NCI-H1105 treated with DMSO at 0.1 percent for 48 hours (cell line): ENCODE measurements around the gene TTLL10.

Experiments used
- DNase-seq: peaks from one replicate; lab custom pipeline; 2025; lab: John Stamatoyannopoulos, UW

The TTLL10 gene

DNA sequence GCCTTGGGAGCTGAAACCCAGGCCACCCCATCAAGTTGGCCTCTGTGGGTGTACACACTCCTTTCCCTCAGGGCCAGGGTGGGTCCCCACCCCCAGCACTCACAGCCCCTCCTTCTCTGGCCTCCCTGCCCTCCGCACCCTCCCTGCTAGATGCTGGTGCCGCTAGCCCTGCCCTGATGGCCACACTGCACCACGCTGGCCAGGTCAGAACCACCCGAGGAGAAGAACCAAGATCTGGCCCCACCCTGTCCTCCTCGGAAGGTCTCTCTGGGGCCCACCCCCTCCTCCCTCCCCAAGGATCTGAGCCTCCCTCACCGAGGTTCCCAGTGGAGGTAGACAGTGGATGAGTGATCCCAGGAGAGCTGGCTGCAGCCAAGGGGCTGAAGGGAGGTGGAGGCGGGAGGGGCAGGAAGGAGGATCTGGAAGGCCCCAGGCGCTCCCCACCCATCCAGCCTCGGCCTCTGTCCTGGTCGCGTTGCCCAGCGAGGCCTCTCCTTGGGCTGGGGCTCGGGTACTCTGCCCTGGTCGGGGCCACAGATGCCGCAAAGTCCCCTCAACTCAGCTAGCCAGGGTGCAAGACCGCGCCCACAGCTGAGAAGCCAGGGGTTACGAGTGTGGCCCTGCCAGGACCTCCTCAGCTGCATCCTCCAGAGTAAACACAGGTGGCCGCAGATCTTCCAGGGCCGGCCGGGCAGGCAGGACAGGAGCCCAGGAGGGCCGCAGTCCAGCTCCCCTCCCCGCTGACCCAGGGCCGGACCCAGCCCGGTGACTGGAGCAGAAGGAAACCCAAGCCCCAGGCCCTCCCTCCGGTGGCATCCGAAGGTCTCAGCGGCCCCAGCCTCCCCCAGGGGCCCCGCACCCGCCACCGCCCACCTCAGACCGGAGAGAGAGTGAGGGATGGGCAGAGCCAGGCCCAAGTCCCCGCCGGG is 63.5 kb downstream of the TTLL10 start:
- no peak for DNase-seq

DNA sequence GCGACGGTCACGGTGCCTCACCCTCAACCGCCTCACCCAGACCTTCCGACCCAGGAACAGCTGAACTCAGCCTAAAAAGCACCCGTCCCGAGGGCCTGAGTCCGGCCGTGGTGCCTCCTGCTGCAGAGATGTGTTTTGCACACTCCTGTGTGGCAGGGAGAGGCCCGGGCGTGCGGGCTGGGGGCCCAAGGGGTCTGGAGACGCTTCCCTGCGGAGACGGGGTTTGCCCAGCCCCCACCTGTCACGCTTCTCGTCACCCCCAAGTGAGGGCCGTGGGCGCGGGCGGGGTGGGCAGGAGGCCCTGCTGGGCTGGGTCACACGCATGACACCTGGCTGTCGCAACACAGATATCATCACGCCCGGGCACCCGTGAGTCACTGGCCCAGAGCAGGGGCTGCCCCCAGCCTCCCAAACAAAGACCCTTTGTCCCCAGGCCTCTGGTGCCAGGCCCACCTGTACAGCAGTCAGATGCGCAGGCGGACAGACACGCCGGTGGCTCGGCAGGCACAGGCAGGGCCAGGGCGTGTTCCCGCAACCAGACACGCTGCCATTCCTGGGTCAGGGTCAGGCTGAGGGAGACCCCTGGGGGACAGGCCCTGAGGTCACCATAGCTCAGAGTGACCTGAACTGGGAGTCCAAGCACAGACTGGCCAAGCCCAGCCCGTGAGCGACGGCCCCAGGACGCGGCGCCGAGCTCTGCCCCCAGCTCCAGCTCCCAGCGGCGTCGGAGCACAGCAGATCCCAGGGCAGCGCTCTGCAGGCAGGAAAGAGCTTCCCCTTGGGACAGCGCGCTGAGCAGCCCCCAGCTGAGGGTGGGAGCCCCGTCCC is 64.4 kb downstream of the TTLL10 start:
- no peak for DNase-seq

DNA sequence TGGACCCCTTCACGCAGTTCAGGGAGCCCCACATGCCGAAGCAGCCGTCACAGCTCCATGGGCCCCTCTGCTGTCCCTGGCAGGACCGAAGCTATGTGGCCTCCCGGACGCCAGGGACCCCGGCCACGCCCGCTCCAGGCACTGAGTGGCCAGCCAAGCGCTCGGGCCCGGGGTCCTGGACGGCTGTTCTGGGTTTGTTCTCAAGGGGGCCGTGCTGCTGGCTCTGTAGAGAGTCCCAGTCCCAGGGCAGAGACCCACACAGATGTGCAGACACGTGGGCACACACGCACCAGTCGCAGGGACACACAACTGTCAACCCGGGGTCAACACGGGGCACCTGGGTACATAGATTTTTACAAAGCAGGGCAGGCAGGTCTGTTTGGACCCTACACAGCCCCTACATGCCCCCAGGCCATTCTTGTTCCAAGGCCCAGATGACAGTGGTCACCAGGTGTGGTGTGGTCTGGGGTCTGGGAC is 65.1 kb downstream of the TTLL10 start:
- no peak for DNase-seq

DNA sequence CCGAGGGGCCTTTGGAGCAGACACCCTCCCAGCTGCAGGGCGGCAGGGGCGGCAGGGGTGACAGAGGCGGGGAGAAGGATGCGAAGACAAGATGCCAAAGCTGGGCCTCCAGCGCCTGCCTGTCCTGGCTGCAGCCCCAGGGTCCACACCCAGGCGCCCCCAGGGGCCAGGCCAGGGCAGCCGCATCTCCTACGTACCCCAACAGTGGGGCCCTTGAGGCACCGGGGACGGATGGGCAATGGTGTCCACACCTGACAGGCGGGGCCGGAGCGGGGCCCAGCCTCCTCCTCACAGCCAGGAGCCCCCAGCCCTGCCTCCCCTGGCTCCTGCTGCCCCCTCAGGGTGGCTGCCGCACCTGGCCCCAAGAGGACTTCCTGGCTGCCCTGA is 65.5 kb downstream of the TTLL10 start:
- no peak for DNase-seq

DNA sequence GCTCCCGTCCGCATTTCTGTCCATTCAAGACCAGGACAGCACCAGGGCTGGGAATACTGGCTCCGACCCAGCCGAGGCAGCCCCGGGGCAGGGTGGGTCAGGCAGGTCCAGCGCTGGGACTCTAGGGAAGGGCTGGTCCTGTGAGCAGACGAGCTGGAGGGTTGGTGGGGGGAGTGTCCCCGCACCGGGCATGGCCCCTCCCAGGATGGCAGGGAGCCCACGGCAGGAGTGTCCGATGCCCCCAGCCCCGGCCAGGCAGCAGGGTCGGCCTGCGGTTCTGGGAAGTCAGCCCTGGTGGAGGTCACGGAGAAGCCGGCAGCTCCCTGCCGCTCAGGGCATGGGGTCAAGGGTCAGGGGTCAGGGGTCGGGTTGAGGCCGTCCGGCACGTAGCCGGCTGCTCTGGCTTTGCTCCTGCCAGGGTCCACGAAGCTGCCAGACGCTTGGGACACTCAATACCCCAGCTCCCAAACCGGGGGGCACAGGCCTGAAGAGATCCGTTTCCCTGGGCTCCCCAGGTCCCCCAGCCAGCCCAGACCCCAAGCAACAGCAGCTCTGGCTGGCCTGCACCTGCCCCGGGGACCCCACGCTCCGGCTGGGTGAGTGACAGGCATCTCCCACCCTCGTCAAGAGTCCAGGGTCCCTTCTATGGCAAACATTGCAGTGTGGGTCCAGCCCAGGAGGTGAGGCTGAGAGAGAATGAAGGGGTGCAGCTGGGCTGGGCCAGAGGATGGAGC is 66.1 kb downstream of the TTLL10 start:
- DNase-seq = no peak

DNA sequence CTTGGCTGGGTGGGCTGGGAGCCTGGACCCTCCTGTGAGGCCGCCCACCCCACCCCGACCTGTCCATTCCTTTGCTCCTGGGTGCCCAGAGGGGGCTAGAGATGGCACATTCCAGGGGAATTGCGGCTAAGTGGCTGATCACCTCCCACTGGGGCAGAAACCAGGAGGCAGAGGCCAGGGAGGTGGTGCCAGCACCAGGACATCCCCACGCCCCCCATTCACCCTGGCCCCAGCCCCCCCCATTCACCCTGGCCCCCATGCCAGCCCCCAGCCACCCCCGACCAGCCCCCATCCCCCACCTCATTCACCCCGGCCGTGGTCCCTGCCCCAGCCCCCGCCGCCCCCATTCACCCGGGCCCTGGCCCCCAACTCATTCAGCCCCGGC is 66.7 kb downstream of the TTLL10 start:
- no peak for DNase-seq

DNA sequence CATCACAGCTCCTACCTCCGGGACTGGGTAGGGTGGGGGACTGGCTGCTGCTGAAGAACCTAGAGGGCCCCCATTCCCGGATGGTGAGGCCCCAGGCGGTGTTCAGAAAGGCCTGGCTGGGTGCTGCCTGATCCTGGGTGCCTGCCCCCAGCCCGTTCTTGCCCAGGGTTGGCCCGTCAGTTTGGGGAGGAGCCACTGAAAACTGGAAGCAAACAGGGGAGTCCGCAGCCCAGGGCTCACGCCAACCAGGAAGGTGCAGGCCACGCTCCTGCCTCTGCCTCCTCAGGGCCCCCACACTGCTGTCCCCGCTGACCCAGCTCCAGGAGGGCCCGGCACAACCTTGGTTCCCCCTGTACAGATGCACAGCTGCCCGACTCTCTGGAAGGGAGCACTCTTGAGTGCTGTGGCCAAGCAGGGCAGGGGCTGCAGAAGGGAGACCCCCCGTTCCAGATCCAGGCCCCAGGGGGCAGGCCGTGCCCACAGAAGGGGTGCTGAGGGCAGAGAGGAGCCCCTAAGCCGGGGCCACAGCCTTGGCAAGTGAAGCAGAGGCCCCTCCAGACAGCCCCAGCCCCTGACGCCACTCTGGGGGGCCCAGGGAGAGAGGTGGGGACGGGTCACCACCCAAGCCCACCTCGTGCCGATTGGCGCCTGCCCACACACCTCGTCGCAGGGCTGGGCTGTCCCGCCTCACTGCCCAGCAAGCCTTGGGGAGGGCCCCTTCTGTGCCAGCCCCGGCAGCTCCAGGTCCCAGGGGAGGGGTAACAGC is 67.3 kb downstream of the TTLL10 start:
- no peak for DNase-seq

DNA sequence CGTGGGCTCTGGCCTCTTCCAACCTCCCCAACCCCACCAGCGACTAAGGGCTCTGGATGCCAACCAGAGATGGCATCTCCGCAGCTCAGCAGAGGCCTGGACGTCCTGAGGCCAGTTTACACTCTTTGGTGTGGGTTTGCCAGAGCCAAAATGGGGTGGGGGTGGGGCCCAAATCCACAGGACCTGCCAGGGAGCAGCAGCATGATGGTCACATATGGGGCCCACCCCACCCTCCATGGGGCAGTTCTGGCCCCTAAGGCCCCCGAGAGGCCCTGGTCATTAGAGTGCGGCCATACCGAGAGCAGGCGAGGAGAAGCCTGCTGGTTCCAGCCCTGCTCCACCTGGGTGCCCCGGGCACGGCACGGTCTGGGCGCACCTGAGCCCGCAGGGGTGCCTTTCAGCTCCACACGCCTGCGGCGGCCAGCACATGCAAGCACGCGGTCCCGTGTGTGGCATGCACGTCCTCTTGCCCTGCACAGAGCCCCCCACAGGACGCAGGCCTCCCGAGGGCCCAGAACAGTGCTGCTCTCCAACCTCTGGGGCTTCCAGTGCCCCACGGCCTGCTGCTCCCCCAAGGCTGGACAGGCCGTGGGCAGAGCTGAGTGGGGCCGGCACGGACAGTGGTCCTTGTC is 68.0 kb downstream of the TTLL10 start:
- no peak for DNase-seq

DNA sequence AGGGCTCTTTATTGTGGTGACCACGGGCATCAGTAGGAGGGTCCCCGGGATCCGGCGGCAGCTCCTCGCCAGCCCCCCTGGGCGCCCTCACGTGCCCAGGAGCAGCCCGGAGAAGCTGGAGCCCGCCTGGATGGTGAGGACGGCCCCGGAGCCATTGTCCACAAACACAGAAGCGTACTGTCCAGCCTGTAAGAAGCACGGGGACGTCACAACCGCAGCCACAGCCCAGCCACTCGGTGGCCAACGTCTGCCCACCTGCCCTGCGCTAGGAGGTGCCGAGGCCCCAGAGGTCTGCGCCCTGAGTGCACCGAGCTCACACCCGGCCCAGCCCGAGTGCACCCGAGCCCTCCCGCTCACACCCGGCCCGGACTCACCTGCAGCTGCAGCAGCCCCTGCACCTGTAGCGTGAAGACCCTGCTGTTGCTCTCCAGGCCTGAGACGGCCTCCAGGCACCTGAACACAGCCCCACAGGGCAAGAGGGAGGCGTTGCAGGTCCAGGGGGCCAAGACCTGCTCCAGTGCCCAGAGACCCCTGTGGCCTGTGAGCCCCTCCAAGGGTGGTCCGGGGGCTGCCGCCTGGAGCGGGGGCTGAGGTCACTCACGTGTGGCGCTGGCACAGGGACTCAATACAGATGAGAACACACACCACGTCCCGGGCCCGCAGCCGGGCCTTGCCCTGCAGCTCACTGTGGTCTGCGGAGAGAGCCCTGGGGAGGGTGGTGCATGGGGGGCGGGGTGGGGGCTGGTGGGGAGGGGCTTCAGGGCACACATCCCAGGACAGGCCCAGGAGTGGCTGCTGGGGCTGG is 69.0 kb downstream of the TTLL10 start:
- no peak for DNase-seq

DNA sequence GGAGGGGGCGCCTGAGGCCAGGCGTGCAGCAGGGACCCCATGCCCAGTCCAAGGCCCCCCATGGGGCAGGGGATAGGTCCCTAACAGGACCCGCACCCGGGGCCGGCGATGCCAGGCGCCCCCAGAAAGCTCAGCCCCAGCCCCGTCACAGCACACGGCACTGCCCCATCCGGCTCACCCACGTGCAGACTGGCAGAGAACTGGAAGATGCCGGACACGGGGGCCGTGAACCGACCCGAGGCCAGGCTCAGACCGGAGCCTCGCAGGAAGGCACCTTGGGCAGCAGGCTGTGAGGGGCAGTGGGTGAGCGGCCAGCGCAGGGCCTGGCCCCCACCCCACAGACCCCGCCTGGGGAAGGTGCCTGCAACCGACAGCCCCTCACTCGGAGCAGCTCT is 69.6 kb downstream of the TTLL10 start:
- DNase-seq = no peak

DNA sequence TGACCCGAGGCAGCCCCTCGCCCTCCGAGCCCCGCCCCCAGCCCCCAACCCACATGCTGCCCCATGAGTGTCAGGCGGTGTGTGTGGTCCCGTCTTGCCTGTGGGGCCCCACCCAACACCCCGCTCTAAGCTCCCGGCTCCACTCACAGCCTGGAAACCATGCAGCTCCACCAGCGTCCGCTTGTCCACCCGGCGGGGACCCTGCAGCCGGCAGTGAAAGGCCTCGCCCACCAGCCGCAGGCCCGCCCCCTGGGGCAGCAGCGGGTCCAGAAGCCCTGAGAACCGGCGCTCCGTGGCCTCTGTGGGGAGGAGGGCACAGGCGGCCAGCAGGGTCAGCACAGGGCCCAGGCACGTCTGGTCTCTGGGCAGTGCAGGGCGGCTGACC is 70.1 kb downstream of the TTLL10 start:
- no peak for DNase-seq

DNA sequence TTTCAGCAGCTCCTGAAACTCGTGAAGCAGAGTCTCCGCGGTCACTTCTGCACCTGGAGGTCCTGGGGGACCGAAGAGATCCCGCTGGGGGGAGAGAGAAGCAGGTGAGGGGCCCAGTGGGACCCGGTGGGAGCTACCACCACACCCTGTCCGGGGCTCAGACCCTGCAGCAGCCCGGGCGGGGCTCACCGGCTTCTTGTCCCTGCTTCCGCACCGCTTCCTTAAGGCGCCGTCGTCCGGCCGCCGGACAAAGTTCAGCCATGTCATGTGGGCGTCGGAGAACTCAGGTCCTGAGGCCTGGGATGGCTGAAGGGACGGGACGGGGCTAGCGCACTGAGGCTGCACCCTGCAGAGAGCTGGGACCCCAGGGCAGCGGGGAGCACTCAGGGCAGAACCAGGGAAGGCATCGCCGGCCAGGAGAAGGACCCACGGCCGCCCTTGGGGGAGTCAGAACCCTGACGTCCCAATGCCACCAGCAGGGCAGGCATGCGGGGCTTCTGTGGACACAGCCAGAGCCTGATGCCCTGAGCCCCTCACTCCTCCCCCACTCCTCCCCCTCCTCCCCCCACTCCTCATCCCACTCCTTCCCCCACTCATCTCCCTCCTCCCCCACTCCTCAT is 70.6 kb downstream of the TTLL10 start:
- DNase-seq = no peak

DNA sequence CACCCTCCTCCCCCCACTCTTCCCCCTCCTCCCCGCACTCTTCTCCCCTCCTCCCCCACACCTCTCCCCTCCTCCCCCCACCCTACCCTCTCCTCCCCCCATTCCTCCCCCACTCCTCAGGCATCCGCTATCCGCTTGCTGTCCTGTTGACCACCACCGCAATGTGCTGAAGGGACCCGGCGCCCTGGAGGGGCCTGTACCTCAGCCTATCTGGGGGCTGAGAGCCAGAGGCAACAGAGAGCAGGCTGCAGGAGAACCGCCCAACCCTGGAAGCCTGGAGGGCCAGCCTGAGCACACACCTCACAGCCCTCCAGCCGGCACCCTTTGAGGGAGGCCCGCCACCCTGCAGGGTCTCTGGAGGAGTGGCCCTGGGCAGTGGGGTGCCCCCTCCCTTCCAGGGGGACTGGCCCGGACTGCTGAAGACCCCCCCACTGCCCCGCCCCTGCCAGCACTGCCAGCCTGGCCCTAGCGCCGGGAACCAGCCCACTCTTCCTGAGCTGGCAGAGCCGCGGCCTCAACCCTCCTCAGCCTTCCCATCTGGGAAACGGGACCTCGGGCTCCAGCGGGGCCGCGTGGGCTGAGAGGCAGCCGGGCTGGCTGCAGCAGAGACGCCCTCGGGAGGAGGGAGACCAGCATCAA is 71.6 kb downstream of the TTLL10 start:
- no peak for DNase-seq

DNA sequence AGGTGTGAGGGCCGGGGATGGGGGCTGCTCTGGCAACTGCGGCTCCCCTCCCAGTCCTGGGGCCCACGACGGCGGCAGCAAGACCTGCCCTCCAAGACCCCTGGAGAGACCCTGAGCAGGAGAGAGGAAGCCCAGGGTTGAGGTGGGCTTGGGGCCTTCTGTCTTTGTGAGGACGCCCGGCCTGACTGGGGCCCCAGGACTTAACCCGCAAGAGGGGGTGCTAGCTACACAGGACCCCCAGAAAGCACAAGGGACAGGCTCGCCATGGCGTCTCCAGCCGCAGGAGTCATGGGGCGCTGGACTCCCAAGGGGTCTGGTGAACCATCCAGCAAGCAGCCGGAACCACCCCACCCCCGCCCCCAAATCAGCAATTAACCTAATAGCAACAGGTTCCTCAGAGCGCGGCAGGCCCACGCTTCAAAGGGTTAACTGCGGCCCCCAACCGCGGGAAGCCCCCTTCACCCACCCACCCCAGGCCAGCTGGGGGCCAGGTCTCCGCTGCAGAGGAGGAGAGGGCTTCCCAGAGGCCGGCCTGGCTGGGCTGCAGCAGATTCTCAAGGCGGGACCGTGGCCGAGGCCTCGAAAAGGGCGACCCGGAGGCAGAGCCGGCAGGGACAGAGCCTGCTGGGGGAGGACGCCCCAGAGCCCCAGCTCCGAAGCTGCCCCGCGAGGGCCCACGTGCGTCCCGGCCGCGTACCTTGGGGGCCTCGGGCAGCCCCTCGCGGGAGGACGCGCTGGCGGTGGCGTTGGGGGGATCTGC is 72.3 kb downstream of the TTLL10 start:
- DNase-seq = no peak

DNA sequence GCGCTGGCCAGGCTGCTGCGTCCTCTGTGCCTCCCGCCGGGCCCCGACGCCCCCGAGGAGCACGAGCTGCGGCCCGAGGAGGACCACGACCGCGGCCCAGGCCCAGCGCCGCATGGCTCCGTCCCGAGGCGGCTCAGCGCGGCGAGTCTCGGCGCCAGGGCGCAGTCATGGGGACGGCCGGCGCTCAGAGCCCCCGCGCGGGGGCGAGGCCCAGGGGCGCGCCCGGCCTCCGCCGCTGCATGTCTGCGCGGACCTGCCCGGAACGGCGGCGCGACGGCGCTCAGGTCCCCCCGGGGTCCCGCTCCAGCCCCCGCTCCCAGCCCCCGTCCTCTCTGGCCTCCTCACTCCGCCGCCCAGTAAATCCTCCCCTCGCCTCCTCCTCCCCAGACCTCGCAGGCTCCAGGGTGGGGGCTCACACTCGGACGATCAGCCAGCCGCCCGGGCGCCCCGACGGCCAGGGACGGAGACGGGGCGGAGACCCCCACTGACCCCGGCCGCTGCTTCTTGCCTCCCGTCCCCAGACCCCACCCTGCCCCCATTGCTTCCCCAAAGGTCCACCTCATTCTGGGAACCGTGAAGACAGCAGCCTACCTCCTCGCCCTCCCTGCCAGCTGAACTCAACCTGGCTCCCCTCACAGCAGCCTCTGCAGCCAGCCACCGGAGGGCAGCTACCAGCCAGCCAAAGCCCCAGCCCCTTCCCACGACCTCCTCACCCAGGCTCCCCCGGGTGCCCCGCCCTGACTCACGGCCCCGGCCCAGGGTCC is 73.1 kb downstream of the TTLL10 start, which contains the start of gene C1QTNF12:
C1QTNF12 (minus strand) TSS at position 146 of the 764 bp plus-strand sequence; CDS start at position 114, 32 bp downstream.
- no peak for DNase-seq

DNA sequence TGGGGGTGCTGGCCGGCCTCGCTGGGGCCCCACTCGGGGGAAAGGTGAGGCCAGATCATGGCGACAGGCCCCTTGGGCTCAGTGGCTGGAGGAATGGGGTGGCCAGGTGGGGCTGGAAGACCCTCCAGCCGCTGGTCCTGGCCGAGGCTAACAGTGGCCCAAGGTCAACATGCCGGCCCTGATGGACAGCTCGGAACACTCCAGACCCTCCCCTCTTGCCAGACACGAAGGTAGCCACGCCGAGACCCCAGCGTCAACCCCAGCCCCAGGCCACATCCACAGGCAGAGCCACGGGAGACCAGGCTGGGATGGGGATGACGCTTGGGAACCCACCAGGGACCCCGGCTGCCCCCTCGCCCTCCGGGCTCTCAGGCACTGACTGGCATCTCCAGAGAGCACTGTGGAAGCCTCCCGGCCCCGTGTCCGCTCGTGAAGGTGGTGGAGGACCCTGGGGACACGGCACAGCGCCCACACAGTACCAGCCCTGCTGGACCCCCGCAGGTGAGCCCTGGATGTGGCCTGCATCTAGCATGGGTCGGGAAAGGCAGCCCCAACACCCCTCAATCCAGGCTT is 73.7 kb downstream of the TTLL10 start:
- DNase-seq = no peak
